ENCODE data around the gene CCR9.

DNA sequence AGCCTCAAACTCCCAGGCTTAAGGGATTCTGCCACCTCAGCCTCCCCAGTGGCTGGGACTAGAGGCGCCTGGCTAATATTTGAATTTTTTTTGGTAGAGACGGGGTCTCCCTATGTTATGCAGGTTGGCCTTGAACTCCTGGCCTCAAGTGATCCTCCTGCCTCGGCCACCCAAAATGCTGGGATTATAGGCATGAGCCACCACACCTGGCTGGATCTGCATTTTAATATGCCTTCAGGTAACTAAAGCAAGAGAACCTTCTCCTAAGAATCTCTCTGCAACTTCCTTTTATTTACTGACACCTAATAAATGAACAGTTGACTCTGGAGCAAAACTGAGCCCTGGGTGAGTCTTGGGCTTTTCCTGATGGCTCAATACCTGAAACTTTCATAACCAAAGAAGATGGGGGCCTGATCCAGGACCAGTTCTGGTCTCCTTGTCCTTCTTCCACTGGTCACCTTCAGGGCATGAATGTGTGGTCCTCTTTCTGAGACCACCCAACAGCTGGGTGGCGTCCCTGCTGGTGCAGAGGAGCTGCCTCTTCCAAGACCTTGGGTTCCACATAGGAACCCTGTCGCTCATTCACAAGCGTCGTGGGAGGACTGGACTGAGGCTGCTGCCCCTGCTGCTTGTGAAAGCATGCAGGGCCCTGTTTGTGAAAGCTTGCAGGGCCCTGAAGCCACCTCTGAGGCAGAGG is 28.2 kb downstream of the CCR9 start:
- TF ChIP-seq CTCF (conservative IDR thresholded peaks at IDR 0.05; ENCODE audit: low read length) (no peak), EZH2phosphoT487 (IDR thresholded peaks at IDR 0.05; ENCODE audit: borderline replicate concordance) (no peak)

Data from Loucy (cell line).